Measurements from ENCODE around the gene SLC6A12.

DNA sequence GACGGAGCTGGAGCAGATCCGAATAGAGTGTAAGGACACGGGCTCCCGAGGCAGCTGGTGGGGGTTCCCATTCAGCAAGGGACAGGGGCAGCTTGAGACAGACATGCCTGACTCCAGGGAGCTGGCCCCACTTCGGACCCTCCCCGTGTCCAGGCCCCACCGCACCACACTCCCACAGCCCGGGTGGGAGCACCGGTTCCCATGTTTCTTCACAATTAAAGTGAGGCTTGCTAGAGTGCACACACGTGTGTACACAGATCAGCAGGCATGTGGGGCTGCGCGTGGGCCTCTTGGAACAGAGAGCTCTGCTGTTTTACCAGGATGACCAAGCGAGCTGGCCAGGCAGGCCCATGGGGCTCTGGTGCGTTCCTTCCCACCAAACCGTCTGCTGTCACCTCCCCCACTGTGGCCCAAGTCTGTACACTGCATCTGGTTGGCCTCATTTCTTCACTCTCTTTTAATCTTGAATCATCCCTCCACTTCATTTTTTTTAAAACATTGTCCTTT is 48.0 kb downstream of the SLC6A12 start:
- TF ChIP-seq POLR2AphosphoS5 (IDR thresholded peaks at IDR 0.05; ENCODE audit: low read depth) (no peak), SPI1 (IDR thresholded peaks at IDR 0.05; ENCODE audit: borderline replicate concordance, low read depth) (no peak), GABPA (IDR thresholded peaks at IDR 0.05; ENCODE audit: low read depth) (no peak)
- TF ChIP-seq, protein P1, sequence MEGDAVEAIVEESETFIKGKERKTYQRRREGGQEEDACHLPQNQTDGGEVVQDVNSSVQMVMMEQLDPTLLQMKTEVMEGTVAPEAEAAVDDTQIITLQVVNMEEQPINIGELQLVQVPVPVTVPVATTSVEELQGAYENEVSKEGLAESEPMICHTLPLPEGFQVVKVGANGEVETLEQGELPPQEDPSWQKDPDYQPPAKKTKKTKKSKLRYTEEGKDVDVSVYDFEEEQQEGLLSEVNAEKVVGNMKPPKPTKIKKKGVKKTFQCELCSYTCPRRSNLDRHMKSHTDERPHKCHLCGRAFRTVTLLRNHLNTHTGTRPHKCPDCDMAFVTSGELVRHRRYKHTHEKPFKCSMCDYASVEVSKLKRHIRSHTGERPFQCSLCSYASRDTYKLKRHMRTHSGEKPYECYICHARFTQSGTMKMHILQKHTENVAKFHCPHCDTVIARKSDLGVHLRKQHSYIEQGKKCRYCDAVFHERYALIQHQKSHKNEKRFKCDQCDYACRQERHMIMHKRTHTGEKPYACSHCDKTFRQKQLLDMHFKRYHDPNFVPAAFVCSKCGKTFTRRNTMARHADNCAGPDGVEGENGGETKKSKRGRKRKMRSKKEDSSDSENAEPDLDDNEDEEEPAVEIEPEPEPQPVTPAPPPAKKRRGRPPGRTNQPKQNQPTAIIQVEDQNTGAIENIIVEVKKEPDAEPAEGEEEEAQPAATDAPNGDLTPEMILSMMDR (IDR thresholded peaks at IDR 0.05; ENCODE audit: insufficient read depth, low read length): no peak

All from HL-60 (cell line).